Brain microvascular endothelial cell (primary cell): Measurements from ENCODE around the gene MICAL2.

Experiments used
- DNase-seq: peaks from one replicate; pipeline ENCODE4 v3.0.0-alpha.2; 2020
- H3K27ac ChIP-seq: fragments of 250-450 bp; sonication (Bioruptor Pico); 2 replicates; pipeline ENCODE4 v1.5.1; 2020; ENCODE audit warnings: mild to moderate bottlenecking, moderate library complexity
- H3K27me3 ChIP-seq: fragments of 250-450 bp; sonication (Bioruptor Pico); replicated peaks from 2 replicates; pipeline ENCODE4 v1.5.1; 2020; ENCODE audit warnings: mild to moderate bottlenecking
- H3K36me3 ChIP-seq: fragments of 250-450 bp; sonication (Bioruptor Pico); replicated peaks from 2 replicates; pipeline ENCODE4 v1.5.1; 2020; ENCODE audit warnings: mild to moderate bottlenecking
- H3K4me3 ChIP-seq: 2 replicates; pipeline ENCODE4 v1.5.1; 2011; ENCODE audit warnings: low read depth, mild to moderate bottlenecking, control low read depth, low read length, moderate library complexity
- in situ Hi-C: cut with HindIII; loops from 2 replicates; pipeline ENCODE4 v1.10.0; 2017; ENCODE audit warnings: low sequenced_read_pairs, low pct_ligation_motif_present
- TF ChIP-seq, protein P1 (sequence below): IDR thresholded peaks from 2 replicates; pipeline ENCODE4 v1.5.1; 2011; ENCODE audit warnings: low read depth, mild to moderate bottlenecking, moderate library complexity, low read length, control low read depth, inconsistent platforms; ENCODE audit errors: missing control alignments

The MICAL2 gene

DNA sequence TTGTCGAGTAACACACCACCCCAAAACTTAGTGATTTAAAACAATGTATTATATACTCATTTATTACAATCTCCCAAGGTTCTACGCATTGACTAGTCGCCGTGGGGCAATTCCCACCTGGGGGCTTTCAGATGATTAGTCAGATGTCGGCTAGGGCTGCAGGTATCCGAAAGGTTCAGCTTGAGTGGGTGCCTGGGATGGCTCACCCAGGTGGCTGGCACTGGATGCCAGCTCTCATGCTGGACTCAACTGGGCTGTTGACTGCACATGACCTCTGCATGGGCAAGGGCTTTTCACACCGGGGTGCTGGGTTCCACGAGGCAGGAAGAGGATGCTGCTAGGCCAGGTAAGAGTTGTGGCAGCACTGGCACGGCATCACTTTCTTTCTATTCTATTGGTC, 21.9 kb upstream of the MICAL2 start:
- DNase-seq, result no peak
- no peak overlapping the region for H3K4me3 ChIP-seq
- H3K27ac ChIP-seq, result peak overlapping the region; percentile 99
- H3K27me3 ChIP-seq, result no peaks in the 10 kb centered on the region
- TF ChIP-seq, protein P1, sequence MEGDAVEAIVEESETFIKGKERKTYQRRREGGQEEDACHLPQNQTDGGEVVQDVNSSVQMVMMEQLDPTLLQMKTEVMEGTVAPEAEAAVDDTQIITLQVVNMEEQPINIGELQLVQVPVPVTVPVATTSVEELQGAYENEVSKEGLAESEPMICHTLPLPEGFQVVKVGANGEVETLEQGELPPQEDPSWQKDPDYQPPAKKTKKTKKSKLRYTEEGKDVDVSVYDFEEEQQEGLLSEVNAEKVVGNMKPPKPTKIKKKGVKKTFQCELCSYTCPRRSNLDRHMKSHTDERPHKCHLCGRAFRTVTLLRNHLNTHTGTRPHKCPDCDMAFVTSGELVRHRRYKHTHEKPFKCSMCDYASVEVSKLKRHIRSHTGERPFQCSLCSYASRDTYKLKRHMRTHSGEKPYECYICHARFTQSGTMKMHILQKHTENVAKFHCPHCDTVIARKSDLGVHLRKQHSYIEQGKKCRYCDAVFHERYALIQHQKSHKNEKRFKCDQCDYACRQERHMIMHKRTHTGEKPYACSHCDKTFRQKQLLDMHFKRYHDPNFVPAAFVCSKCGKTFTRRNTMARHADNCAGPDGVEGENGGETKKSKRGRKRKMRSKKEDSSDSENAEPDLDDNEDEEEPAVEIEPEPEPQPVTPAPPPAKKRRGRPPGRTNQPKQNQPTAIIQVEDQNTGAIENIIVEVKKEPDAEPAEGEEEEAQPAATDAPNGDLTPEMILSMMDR, result no peak
- H3K36me3 ChIP-seq, result no peaks in the 10 kb centered on the region
- in situ Hi-C loops, result no loop called here

DNA sequence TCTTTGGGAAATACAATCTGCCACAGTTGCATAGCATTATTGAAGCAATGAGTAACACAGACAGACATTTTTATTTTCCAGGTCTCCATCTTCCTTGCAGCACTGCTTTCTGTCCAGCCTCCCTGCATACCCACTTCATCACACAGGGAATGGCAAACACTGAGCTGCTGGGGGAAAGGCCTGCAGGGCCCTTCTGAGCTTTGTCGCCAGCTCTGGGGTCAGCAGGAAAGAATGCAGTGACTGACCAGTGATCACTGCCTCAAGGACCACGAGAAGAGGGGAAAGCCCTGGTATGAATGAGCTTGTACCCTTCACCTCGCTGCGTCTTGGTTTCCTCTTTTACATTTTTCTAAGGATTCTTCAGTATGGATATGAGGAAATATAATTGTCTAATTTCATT, 21.3 kb upstream of the MICAL2 start:
- no peak overlapping the region for H3K4me3 ChIP-seq
- TF ChIP-seq, protein P1, result no peak
- H3K36me3 ChIP-seq, result no peaks in the 10 kb centered on the region
- no peaks in the 10 kb centered on the region for H3K27me3 ChIP-seq
- H3K27ac ChIP-seq, result peak overlapping the region; percentile 99
- no peak for DNase-seq
- in situ Hi-C loops, result no loop called here

DNA sequence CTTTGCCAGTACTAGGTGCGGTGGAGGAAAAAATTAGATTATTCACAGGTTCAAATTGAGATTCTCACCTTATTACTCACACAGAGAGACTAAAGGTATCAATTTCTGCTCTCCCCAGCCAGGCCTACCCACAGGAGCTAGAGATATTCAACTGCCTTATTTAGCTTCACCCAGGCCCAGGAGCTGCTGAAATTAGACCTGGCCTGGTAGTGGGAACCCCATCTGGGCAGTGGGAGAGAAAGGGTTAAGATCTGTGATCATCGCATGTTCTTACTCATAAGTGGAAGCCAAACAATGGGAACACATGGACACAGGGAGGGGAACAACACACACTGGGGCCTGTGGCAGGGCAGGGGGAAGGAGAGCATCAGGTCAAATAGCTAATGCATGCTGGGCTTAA, 20.9 kb upstream of the MICAL2 start:
- no peak for DNase-seq
- in situ Hi-C loops, result no loop called here
- peak overlapping the region; percentile 99 for H3K27ac ChIP-seq

DNA sequence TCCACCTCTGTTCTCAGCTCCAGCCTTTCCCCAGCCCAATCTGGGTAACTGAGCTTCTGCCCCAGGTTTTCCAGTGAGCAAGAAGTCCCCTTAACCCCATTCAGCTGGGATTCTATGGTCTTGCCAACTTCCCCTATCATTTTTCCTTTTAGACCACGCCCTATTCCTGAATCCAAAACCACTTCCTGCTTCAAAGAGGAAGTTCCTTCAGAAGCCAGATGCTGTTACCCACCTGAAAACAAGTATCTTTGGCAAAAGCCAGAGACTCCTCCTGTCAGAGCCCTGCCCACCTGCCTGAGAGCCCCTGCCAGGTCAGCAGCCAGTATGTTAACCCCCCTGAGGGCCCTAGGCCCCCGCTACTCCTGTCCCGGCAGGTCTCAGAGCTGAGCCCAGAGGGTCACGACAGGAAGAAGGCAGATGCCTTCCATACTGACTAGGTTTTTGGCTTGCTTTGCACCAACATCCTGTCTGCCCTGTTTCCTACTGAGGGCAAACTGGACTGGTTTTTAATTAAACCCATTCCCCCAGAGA, 20.3 kb upstream of the MICAL2 start:
- H3K36me3 ChIP-seq, result no peaks in the 10 kb centered on the region
- H3K27ac ChIP-seq, result peak overlapping the region; percentile 99
- in situ Hi-C loops, result no loop called here
- TF ChIP-seq, protein P1, result no peak
- no peak for DNase-seq
- no peaks in the 10 kb centered on the region for H3K27me3 ChIP-seq
- H3K4me3 ChIP-seq, result no peak overlapping the region

More for the DNA sequence above, 20.9 kb upstream of the MICAL2 start:
- Histone ChIP-seq H3K36me3 (no peaks in the 10 kb centered on the region), H3K4me3 (no peak overlapping the region), H3K27me3 (no peaks in the 10 kb centered on the region)
- TF ChIP-seq, protein P1, result no peak

DNA sequence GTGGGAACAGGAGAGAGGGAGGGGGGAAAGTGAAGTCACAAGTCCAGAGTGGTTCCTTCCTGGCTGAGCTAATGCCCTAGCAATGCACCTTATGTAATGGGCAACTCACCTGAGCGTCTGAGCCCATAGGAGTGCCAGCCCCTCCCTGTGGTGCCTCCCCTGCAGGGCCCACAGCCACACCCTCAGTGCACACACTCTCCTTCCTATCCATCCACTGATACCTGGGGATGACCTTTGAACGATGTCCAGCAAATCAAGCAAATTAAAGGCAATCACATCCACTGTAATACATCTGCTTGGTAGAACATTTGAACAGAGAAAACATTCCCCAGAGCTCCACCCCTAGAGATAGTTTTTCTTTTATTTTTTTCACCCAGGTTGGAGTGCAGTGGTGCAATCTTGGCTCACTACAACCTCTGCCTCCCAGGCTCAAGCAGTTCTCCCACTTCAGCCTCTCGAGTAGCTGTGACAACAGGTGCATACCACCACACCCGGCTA, 19.6 kb upstream of the MICAL2 start:
- in situ Hi-C loops, result no loop called here
- Histone ChIP-seq H3K4me3 (no peak overlapping the region), H3K36me3 (no peaks in the 10 kb centered on the region), H3K27ac (no peak overlapping the region), H3K27me3 (no peaks in the 10 kb centered on the region)
- TF ChIP-seq, protein P1, result no peak
- DNase-seq, result no peak
